Measurements from ENCODE around the gene CCL11.

DNA sequence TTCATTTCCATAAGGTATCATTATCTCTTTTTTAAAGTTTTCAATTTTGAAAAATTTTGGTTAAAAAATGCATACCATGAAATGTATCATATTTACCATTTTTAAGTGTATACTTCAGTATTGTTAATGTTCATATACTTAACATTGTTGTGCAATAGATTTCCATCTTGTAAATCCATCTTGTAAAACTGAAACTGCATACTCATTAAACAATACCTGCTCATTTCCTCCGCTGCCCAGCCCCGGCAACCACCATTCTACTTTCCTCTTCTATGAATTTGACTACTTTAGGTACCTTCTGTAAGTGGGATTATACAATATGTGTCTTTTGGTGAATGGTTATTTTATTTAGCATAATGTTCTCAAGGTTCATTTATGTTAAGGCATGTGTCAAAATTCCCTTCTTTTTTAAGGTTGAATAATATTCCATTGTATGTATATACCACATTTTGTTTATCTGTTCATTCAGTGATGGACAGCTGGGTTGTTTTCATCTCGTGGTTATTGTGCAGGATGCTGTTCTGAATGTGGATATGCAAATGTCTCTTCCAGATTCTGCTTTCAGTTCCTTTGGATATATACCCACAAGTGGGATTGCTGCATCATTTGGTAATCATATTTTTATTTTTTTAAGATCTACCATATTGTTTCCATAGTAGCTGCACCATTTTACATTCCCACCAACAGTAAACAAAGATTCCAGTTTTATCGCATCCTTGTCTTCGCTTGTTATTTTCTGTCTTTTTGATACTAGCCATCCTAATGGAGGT lies 23.8 kb upstream of the CCL11 start:
- TF ChIP-seq, protein P1, sequence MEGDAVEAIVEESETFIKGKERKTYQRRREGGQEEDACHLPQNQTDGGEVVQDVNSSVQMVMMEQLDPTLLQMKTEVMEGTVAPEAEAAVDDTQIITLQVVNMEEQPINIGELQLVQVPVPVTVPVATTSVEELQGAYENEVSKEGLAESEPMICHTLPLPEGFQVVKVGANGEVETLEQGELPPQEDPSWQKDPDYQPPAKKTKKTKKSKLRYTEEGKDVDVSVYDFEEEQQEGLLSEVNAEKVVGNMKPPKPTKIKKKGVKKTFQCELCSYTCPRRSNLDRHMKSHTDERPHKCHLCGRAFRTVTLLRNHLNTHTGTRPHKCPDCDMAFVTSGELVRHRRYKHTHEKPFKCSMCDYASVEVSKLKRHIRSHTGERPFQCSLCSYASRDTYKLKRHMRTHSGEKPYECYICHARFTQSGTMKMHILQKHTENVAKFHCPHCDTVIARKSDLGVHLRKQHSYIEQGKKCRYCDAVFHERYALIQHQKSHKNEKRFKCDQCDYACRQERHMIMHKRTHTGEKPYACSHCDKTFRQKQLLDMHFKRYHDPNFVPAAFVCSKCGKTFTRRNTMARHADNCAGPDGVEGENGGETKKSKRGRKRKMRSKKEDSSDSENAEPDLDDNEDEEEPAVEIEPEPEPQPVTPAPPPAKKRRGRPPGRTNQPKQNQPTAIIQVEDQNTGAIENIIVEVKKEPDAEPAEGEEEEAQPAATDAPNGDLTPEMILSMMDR (IDR thresholded peaks at IDR 0.05), result no peak
- TF ChIP-seq POLR2A (IDR thresholded peaks at IDR 0.05), result no peak
